HG03575 (cell line): ENCODE measurements around the gene WDR1.

Experiments
- ATAC-seq: cut with Tn5 transposase; IDR thresholded peaks from one replicate; pipeline ENCODE4 v1.9.1; 2021; ENCODE audit not compliant: unreplicated experiment, insufficient number of reproducible peaks, low FRiP score; ENCODE audit errors: extremely low read depth

Gene WDR1

GRCh38 chr4:10054571-10055041 lies 62.0 kb downstream of the WDR1 start:
- ATAC-seq = no peak

GRCh38 chr4:10053635-10054453 lies 62.8 kb downstream of the WDR1 start:
- no peak for ATAC-seq

GRCh38 chr4:10051517-10052135 lies 65.0 kb downstream of the WDR1 start:
- ATAC-seq = no peak

- ATAC-seq = no peak
Observed at GRCh38 chr4:10050721-10051120, 65.9 kb downstream of the WDR1 start.

GRCh38 chr4:10050261-10050661 lies 66.3 kb downstream of the WDR1 start:
- ATAC-seq = no peak

- no peak for ATAC-seq
Observed at GRCh38 chr4:10048941-10049697, 67.5 kb downstream of the WDR1 start.

GRCh38 chr4:10047967-10048366 lies 68.6 kb downstream of the WDR1 start:
- ATAC-seq = no peak

- no peak for ATAC-seq
Observed at GRCh38 chr4:10046471-10046870, 70.1 kb downstream of the WDR1 start.

- ATAC-seq = no peak
Observed at GRCh38 chr4:10045481-10045880, 71.1 kb downstream of the WDR1 start.

- no peak for ATAC-seq
Observed at GRCh38 chr4:10041036-10041435, 75.6 kb downstream of the WDR1 start.

GRCh38 chr4:10040049-10040892 lies 76.3 kb downstream of the WDR1 start:
- ATAC-seq = no peak

GRCh38 chr4:10036807-10037342 lies 79.7 kb downstream of the WDR1 start:
- ATAC-seq = no peak

GRCh38 chr4:10035130-10035529 lies 81.5 kb downstream of the WDR1 start:
- ATAC-seq = no peak

GRCh38 chr4:10034612-10035104 lies 81.9 kb downstream of the WDR1 start:
- no peak for ATAC-seq

- ATAC-seq = no peak
Observed at GRCh38 chr4:10034136-10034535, 82.5 kb downstream of the WDR1 start.

- no peak for ATAC-seq
Observed at GRCh38 chr4:10033191-10033881, 83.3 kb downstream of the WDR1 start.

GRCh38 chr4:10032625-10033024 lies 84.0 kb downstream of the WDR1 start:
- ATAC-seq = no peak
